IPS-18c (cell line): ENCODE data around the gene ELAVL3.

Experiments
- H3K4me3 ChIP-seq: 2 replicates; pipeline ENCODE4 v1.7.0; 2013; ENCODE audit warnings: low read depth, mild to moderate bottlenecking, low read length, moderate library complexity; ENCODE audit not compliant: insufficient read depth
- H3K9me3 ChIP-seq: one replicate; pipeline ENCODE4 v1.6.1; 2013; ENCODE audit warnings: mild to moderate bottlenecking, low read length, moderate library complexity; ENCODE audit not compliant: control insufficient read depth, insufficient read depth

Gene ELAVL3

GRCh38 chr19:11480715-11481533 is at the start of gene ELAVL3:
Gene ELAVL3 (minus strand): TSS chr19:11481046. CDS start chr19:11480608, 438 bp downstream.
- peaks cover 9% of the 10 kb centered on the region for H3K9me3 ChIP-seq
- peak within 1 kb of the TSS; percentile 28 for H3K4me3 ChIP-seq

DNA sequence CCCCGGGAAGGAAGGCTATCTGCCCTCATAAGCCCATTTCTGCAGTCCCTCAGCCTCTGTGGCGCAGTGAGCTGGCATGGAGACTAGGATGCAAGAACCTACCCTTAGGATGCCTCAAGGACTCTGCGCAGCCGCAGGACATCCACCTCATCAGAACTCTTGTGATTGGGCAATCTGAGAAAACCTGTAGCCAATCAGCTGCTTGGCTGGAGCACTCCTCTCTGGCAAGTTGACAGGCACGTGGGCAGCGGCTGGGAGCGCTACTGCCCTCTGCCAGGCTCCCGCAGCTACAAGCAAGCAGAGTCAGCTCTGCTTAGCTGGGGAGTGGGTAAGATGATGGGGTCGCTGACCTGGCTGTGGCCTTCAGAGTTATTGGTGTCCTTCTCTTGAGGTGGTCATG is 49.6 kb upstream of the ELAVL3 start:
- no peak overlapping the region for H3K4me3 ChIP-seq

DNA sequence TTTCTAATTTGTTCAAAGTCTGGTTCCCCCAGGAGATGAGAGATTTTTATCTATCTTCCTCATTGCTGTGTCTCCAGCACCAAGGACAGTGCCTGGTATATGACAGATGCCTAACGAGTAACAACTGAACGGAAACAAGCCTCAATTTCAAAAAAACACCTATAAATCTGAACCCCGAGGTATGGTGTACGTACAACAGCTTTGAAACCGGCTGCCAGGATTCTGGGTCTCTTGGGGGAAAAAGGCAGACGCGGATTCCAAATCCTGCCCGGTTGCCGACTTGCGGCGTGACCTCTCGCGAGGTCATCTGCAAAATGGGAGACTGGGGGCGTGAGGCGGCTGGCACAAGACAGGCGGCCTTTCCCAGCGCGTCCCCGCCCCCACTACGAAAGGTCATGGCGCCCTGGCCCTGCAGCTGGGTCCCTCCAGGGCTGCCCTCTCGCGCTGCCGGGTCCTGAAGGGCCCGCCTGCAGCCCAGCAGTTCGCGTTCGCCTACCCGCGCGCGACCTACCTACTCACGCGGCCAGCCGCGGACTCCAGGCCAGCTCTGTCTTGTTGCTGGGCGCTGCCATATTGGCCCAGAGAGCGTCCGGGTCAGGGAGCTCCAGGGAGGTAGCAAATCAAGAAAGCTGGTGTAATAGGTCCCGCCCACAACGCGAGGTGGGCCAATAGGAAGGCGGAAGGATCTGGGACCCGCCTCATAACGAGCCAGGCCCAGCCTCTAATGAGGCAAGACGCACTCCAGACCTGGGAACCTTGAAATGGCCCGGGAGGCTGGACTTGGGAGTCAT is 47.9 kb upstream of the ELAVL3 start, which contains the start of gene ECSIT:
TSS of gene ECSIT (minus strand) at position 584 of the 791 bp plus-strand sequence. CDS start 9,964 bp downstream, outside the sequence.
- H3K9me3 ChIP-seq = no peaks in the 10 kb centered on the region
- peak within 1 kb of the TSS; percentile 87 for H3K4me3 ChIP-seq

More for the DNA sequence above, 49.6 kb upstream of the ELAVL3 start:
- H3K9me3 ChIP-seq = no peaks in the 10 kb centered on the region

GRCh38 chr19:11519138-11519537 is 38.3 kb upstream of the ELAVL3 start:
- Histone ChIP-seq H3K9me3 (no peaks in the 10 kb centered on the region), H3K4me3 (no peak overlapping the region)

DNA sequence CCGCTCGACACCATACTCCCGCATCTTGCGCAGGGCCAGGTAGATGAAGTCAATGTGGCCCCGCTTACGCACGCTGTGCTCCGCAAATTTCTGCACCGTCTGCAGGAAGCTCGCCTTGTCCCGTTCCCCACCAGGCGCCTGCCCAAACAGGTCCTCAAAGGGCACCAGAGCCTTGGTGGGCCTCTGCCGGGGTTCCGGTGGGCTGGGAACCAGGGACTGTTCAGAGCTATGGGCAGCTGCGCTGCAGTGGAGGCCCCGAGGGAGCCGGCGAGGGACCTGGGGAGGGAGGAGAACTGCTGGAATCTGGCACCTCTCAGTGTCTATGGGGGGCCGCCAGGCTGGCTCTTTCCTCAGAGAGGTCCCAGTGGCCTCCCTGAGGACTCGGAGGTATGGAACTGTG is 33.1 kb upstream of the ELAVL3 start:
- no peaks in the 10 kb centered on the region for H3K9me3 ChIP-seq
- no peak overlapping the region for H3K4me3 ChIP-seq

GRCh38 chr19:11510444-11510843 is 29.6 kb upstream of the ELAVL3 start:
- no peak overlapping the region for H3K4me3 ChIP-seq
- H3K9me3 ChIP-seq = no peaks in the 10 kb centered on the region

GRCh38 chr19:11507370-11508078 is 26.7 kb upstream of the ELAVL3 start:
- Histone ChIP-seq H3K9me3 (no peaks in the 10 kb centered on the region), H3K4me3 (no peak overlapping the region)

DNA sequence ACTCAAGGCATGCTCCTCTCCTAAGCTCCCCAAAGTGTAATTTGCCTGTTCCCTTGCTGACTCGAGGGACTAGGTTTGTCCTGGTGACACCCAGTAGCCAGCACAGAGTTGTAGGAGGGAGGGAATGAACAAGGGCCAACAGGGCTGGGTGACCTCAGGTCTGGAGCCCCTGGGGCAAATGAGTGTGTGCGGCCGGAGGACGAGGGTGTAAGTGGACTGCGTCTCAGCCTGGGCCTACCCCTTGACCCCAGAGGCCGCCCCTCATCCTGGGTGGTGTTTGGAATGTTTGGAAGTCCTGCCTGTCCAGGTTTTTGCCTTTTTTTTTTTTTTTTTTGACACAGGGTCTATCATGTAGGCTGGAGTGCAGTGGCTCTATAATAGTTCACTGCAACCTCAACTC is 26.1 kb upstream of the ELAVL3 start:
- Histone ChIP-seq H3K9me3 (no peaks in the 10 kb centered on the region), H3K4me3 (no peak overlapping the region)

DNA sequence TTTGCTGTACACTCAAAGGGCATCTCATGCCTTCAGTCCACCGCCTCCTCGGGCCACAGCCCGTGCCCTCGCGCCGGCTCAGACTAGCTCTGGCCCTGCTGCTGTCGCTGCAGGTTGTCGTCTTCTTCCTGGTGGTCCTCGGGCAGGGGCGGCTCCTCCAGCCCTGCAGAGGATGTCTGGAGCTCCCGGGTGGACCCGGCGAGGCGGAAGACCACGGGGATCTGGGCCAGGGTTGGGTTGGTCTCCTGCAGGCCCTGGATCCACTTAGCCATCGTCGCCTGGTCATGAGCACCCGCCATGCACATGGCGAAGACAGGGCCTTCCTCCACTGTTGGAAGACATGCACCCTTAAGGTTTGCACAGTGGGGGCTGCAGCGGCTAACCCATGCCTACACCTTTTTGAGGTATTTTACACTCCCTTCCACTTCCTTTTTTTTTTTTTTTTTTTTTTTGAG is 25.3 kb upstream of the ELAVL3 start:
- Histone ChIP-seq H3K9me3 (no peaks in the 10 kb centered on the region), H3K4me3 (peak overlapping the region; percentile 95)

- no peaks in the 10 kb centered on the region for H3K9me3 ChIP-seq
- H3K4me3 ChIP-seq = peak within 1 kb of the TSS; percentile 95
Measured at GRCh38 chr19:11505504-11506100, 24.8 kb upstream of the ELAVL3 start, which contains the start of gene ZNF653. Gene ZNF653 (minus strand): TSS chr19:11505839. CDS start chr19:11505786, 53 bp downstream.

DNA sequence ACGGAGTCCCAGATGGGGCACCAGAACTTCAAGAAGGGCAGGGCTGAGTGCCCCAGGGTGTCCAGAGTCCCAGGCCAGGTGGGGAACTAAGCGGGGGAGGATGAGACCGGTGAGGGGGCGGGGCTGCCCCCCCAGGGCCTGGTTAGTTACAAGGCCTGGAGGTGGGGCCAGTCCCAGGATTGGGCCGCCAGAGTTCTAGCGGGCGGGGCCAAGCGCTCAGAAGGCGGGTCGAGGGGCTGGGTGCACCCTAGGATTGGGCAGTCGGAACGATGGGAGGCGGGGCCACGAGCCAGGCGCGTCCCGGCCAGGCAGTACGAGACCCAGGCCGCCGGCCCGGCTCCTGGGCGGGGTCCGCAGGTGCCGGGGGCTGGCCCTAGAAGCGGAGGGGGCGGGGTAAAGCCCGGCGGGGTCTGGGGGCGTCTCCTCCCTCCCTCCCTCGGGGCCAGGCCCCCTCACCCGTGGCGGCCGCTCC is 24.2 kb upstream of the ELAVL3 start:
- no peaks in the 10 kb centered on the region for H3K9me3 ChIP-seq
- peak overlapping the region; percentile 95 for H3K4me3 ChIP-seq

GRCh38 chr19:11504502-11505031 is 23.7 kb upstream of the ELAVL3 start:
- Histone ChIP-seq H3K9me3 (no peaks in the 10 kb centered on the region), H3K4me3 (peak overlapping the region; percentile 58)

DNA sequence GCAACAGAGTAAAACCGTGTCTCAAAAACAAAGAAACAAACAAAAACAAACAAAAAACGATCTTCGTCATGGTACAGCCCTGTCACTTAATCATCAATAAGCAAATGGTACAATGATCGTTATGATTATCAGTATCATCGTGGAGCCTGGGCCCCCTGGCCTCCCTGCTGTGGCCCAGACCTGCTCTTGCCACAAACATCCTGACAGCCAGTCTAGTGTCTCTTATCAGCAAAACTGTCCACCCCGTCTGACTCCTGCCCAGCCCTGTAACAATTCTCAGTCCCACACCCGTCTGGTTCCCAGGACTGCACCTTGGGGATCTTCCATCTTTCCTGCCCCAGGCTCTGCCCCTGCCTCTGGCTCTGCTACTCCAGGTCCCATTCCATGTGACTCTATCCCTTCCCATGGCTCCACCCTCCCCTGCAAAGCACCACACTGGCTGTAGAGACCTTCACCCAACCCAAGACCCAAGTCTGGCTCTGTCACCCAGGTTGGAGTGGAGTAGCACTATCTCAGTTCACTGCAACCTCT is 19.1 kb upstream of the ELAVL3 start:
- no peak overlapping the region for H3K4me3 ChIP-seq

DNA sequence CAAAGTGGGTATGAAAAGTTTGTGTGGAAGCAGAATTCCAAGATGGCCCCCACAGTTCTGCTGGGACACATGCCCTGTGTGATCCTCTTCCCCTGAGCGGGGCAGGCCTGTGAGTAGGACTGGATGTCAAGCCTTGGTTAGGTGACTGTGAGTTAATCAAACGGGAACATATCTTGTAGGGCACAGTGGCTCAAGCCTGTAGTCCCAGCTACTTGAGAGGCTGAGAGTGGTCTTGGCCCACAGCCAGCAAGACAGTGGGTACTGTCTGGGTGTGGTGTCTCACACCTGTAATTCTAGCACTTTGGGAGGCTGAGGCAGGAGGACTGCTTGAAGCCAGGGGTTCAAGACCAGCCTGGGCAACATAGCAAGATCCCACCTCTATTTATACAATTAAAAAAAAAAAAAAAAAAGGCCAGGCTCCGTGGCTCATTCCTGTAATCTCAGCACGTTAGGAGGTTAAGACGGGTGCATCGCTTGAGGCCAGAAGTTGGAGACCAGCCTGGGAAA is 18.4 kb upstream of the ELAVL3 start:
- Histone ChIP-seq H3K4me3 (no peak overlapping the region), H3K9me3 (no peaks in the 10 kb centered on the region)

More for the DNA sequence above, 19.1 kb upstream of the ELAVL3 start:
- no peaks in the 10 kb centered on the region for H3K9me3 ChIP-seq

DNA sequence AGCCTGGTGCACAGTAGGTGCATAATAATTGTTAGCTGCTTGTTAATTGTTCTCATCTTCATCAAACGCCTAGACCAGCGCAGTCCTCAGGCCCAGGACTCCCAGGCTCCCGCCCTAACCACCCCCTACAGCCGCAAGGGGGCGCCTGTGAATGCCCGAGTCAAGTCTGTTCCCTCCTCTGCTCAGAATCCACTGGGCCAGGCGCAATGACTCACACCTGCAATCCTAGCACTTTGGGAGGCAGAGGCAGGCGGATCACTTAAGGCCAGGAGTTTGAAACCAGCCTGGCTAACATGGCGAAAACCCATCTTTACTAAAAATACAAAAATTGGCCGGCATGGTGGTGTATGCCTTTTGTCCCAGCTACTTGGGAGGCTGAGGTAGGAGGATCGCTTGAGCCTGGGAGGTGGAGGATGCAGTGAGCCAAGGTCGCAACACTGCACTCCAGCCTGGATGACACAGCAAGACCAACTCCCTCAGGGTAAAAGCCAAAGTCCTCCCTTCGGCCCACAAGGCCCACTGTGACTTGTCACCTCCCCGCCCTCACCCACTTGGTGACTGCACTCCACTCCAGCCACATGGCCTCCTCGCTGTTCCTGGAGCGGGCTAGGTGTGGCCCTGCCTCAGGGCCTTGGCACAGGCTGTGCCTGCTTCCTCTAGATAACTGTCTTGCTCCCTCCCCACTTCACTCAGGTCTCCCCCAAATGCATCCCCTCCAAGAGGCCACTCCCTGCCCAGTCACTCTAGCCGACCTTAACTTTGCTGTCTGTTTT is 15.7 kb upstream of the ELAVL3 start:
- Histone ChIP-seq H3K9me3 (no peaks in the 10 kb centered on the region), H3K4me3 (no peak overlapping the region)
